GM18517 (cell line): ENCODE measurements around the gene PRELID2.
"Not testable (repeated sequence)": the region's sequence is repeated elsewhere in the genome, so short reads cannot be mapped to it uniquely, and the experiment has no call there.

Experiments used
- ATAC-seq: cut with Tn5 transposase; IDR thresholded peaks from one replicate; pipeline ENCODE4 v1.9.1; 2021; ENCODE audit warnings: mild to moderate bottlenecking, moderate library complexity; ENCODE audit not compliant: unreplicated experiment

PRELID2 gene

GRCh38 chr5:145798503-145798902 lies 36.6 kb downstream of the PRELID2 start:
- not testable (repeated sequence) for ATAC-seq

- ATAC-seq = no peak
Observed at GRCh38 chr5:145797336-145797735, 37.8 kb downstream of the PRELID2 start.

- no peak for ATAC-seq
Observed at GRCh38 chr5:145796318-145796717, 38.8 kb downstream of the PRELID2 start.

GRCh38 chr5:145793574-145793973 lies 41.6 kb downstream of the PRELID2 start:
- no peak for ATAC-seq

- ATAC-seq = no peak
Observed at GRCh38 chr5:145792840-145793239, 42.3 kb downstream of the PRELID2 start.

GRCh38 chr5:145791866-145792265 lies 43.3 kb downstream of the PRELID2 start:
- ATAC-seq = no peak

GRCh38 chr5:145787996-145788395 lies 47.1 kb downstream of the PRELID2 start:
- ATAC-seq = no peak

GRCh38 chr5:145787507-145787906 lies 47.6 kb downstream of the PRELID2 start:
- ATAC-seq = no peak

- no peak for ATAC-seq
Observed at GRCh38 chr5:145787001-145787400, 48.1 kb downstream of the PRELID2 start.

GRCh38 chr5:145780982-145781381 lies 54.2 kb downstream of the PRELID2 start:
- ATAC-seq = no peak

- ATAC-seq = no peak
Observed at GRCh38 chr5:145778144-145778900, 56.8 kb downstream of the PRELID2 start.

GRCh38 chr5:145777445-145778063 lies 57.6 kb downstream of the PRELID2 start:
- ATAC-seq = no peak

- no peak for ATAC-seq
Observed at GRCh38 chr5:145776886-145777285, 58.3 kb downstream of the PRELID2 start.

- no peak for ATAC-seq
Observed at GRCh38 chr5:145775893-145776444, 59.2 kb downstream of the PRELID2 start.

- no peak for ATAC-seq
Observed at GRCh38 chr5:145775411-145775810, 59.7 kb downstream of the PRELID2 start.

GRCh38 chr5:145774442-145774841 lies 60.7 kb downstream of the PRELID2 start:
- no peak for ATAC-seq

GRCh38 chr5:145772466-145772865 lies 62.7 kb downstream of the PRELID2 start:
- no peak for ATAC-seq

- ATAC-seq = no peak
Observed at GRCh38 chr5:145768863-145769262, 66.3 kb downstream of the PRELID2 start.

- ATAC-seq = no peak
Observed at GRCh38 chr5:145764325-145764724, 70.8 kb downstream of the PRELID2 start.

GRCh38 chr5:145762833-145763232 lies 72.3 kb downstream of the PRELID2 start:
- no peak for ATAC-seq

GRCh38 chr5:145761254-145761653 lies 73.9 kb downstream of the PRELID2 start:
- no peak for ATAC-seq

- ATAC-seq = no peak
Observed at GRCh38 chr5:145760660-145761059, 74.5 kb downstream of the PRELID2 start.
